GM12874 (cell line): ENCODE data around the gene KRT84.

Experiments
- CTCF ChIP-seq: IDR thresholded peaks from 2 replicates; pipeline ENCODE4 v1.5.1; 2011; ENCODE audit warnings: low read depth, mild to moderate bottlenecking, control low read depth, low read length, moderate library complexity; ENCODE audit not compliant: insufficient read depth

KRT84 gene

GRCh38 chr12:52356762-52357580 lies 28.5 kb downstream of the KRT84 start:
- no peak for TF ChIP-seq CTCF

- TF ChIP-seq CTCF: no peak
Measured at GRCh38 chr12:52356031-52356761, 29.3 kb downstream of the KRT84 start.

GRCh38 chr12:52355176-52355575 lies 30.3 kb downstream of the KRT84 start:
- TF ChIP-seq CTCF: no peak

- no peak for TF ChIP-seq CTCF
Measured at GRCh38 chr12:52354200-52354599, 31.3 kb downstream of the KRT84 start.

- no peak for TF ChIP-seq CTCF
Measured at GRCh38 chr12:52353766-52354165, 31.7 kb downstream of the KRT84 start.

- no peak for TF ChIP-seq CTCF
Measured at GRCh38 chr12:52352951-52353350, 32.5 kb downstream of the KRT84 start.

GRCh38 chr12:52351196-52352059 lies 34.0 kb downstream of the KRT84 start:
- no peak for TF ChIP-seq CTCF
